DOHH2 (cell line): ENCODE data around the gene IFI16.

Experiments
- CTCF ChIP-seq: fragments of 200-600 bp; sonication (generic); IDR thresholded peaks from one replicate; pipeline ENCODE4 v1.5.1; 2014; ENCODE audit warnings: antibody characterized with exemption, mild to moderate bottlenecking, low read depth, low read length; ENCODE audit not compliant: poor library complexity, severe bottlenecking
- EZH2phosphoT487 ChIP-seq: fragments of 200-600 bp; sonication (generic); IDR thresholded peaks from 2 replicates; pipeline ENCODE4 v1.6.1; 2017; ENCODE audit warnings: borderline replicate concordance, mild to moderate bottlenecking, antibody characterized with exemption, low read length, moderate library complexity, mixed read lengths

DNA sequence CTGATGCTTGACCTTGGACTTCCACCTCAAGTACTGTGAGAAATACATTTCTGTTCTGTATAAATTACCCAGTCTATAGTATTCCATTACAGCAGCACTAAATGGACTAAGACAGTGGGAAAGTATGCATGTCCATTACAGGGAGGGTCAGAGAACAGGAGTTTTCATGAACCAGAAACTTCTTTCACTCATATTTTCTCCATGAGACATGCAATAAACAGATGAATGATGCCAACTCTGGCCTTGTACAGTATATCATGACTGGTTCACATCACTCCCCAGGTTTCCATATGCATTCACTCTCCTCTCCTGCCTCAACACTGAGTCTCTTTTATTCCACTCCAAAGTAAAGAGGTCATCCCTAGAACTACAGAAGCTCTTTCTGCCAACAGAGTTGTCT is 4.5 kb upstream of the IFI16 start:
- TF ChIP-seq CTCF (no peak), EZH2phosphoT487 (no peak)
